Activated B cell treated with CpG ODN at 0.5 μM for 24 hours (primary cell): ENCODE results near the gene DNMBP. TPM values are rescaled to one million over a fixed set of nuclear protein-coding genes. Genes with fewer than 3 reads are reported as not detected.

Experiments used
- ATAC-seq: fragments of 200-7000 bp; cut with Tn5 transposase; one replicate; pipeline ENCODE4 v1.10.0; 2021; ENCODE audit warnings: low read depth, mild to moderate bottlenecking, moderate library complexity
- CTCF ChIA-PET: fragments of 350-600 bp; sonication (Branson Sonifier 250); formaldehyde crosslinking; loops from one replicate; lab custom pipeline; 2021; ENCODE audit warnings: antibody characterized with exemption; lab: Charles Lee
- POLR2A ChIA-PET: fragments of 350-600 bp; sonication (Branson Sonifier 250); formaldehyde crosslinking; loops from one replicate; lab custom pipeline; 2021; ENCODE audit warnings: antibody characterized with exemption; lab: Charles Lee
- DNase-seq: peaks from one replicate; pipeline ENCODE4 v3.0.0; 2022
- H3K27ac Mint-ChIP-seq: one replicate; pipeline ENCODE4 v1.8.0; 2020; ENCODE audit warnings: mixed read lengths
- H3K27me3 Mint-ChIP-seq: one replicate; pipeline ENCODE4 v1.8.0; 2021; ENCODE audit warnings: mixed read lengths
- H3K36me3 Mint-ChIP-seq: one replicate; pipeline ENCODE4 v1.8.0; 2021; ENCODE audit warnings: low read depth, mixed read lengths
- H3K4me1 Mint-ChIP-seq: one replicate; pipeline ENCODE4 v1.8.0; 2021; ENCODE audit warnings: mixed read lengths
- H3K4me3 Mint-ChIP-seq: one replicate; pipeline ENCODE4 v1.8.0; 2020; ENCODE audit warnings: mild to moderate bottlenecking, mixed read lengths
- H3K9me3 Mint-ChIP-seq: one replicate; pipeline ENCODE4 v1.8.0; 2020; ENCODE audit warnings: mixed read lengths
- CTCF ChIP-seq: fragments of 200-600 bp; IDR thresholded peaks from one replicate; pipeline ENCODE4 v1.8.0; 2022; ENCODE audit warnings: antibody characterized with exemption, mild to moderate bottlenecking
- intact Hi-C: fragments of 100-400 bp; cut with micrococcal nuclease; formaldehyde crosslinking; loops from one replicate; pipeline ENCODE4 v1.15.1; 2024
- total RNA-seq: library from RNA; stranded (reverse); gene quantifications from 2 replicates; pipeline ENCODE4 v1.2.3, GENCODE V29; 2022

The DNMBP gene
- total RNA-seq, 1 donor from 2014 or later, result 13.1 TPM

GRCh38 chr10:99836711-99837110, 173.0 kb downstream of the DNMBP start:
- Mint-ChIP-seq H3K27ac (no peak overlapping the region), H3K36me3 (peaks cover 4% of the 10 kb centered on the region), H3K9me3 (no peaks in the 10 kb centered on the region), H3K4me1 (no peaks in the 10 kb centered on the region), H3K27me3 (no peaks in the 10 kb centered on the region), H3K4me3 (no peak overlapping the region)
- ChIA-PET CTCF (no interaction called here), POLR2A (no interaction called here)
- ATAC-seq, result no peak
- TF ChIP-seq CTCF, result no peak
- intact Hi-C loops, result no loop called here
- DNase-seq, result no peak

- Mint-ChIP-seq H3K36me3 (peaks cover 4% of the 10 kb centered on the region), H3K27ac (no peak overlapping the region), H3K27me3 (no peaks in the 10 kb centered on the region), H3K9me3 (no peaks in the 10 kb centered on the region), H3K4me3 (no peak overlapping the region), H3K4me1 (no peaks in the 10 kb centered on the region)
- DNase-seq (no peak), ATAC-seq (no peak)
- intact Hi-C loops, result no loop called here
- TF ChIP-seq CTCF, result no peak
- CTCF ChIA-PET, result no interaction called here
- POLR2A ChIA-PET, result no interaction called here
Observed at GRCh38 chr10:99835947-99836346, 173.8 kb downstream of the DNMBP start.

- intact Hi-C loops, result no loop called here
- TF ChIP-seq CTCF, result no peak
- Mint-ChIP-seq H3K27me3 (no peaks in the 10 kb centered on the region), H3K9me3 (no peaks in the 10 kb centered on the region), H3K36me3 (peaks cover 6% of the 10 kb centered on the region), H3K4me1 (no peaks in the 10 kb centered on the region), H3K27ac (no peak overlapping the region), H3K4me3 (no peak overlapping the region)
- no peak for DNase-seq
- ChIA-PET CTCF (no interaction called here), POLR2A (no interaction called here)
- ATAC-seq, result no peak
Observed at GRCh38 chr10:99834410-99834809, 175.3 kb downstream of the DNMBP start.

GRCh38 chr10:99832439-99832838, 177.3 kb downstream of the DNMBP start:
- ATAC-seq, result no peak
- no peak overlapping the region for H3K4me3 Mint-ChIP-seq
- ChIA-PET CTCF (no interaction called here), POLR2A (no interaction called here)
- H3K4me1 Mint-ChIP-seq, result no peaks in the 10 kb centered on the region
- no peaks in the 10 kb centered on the region for H3K9me3 Mint-ChIP-seq
- H3K27ac Mint-ChIP-seq, result no peak overlapping the region
- H3K36me3 Mint-ChIP-seq, result peaks cover 6% of the 10 kb centered on the region
- TF ChIP-seq CTCF, result no peak
- intact Hi-C loops, result no loop called here
- no peak for DNase-seq
- H3K27me3 Mint-ChIP-seq, result no peaks in the 10 kb centered on the region

- no peak for ATAC-seq
- TF ChIP-seq CTCF, result no peak
- H3K27me3 Mint-ChIP-seq, result no peaks in the 10 kb centered on the region
- H3K9me3 Mint-ChIP-seq, result no peaks in the 10 kb centered on the region
- H3K27ac Mint-ChIP-seq, result no peak overlapping the region
- H3K4me1 Mint-ChIP-seq, result no peaks in the 10 kb centered on the region
- POLR2A ChIA-PET, result no interaction called here
- H3K36me3 Mint-ChIP-seq, result peaks cover 3% of the 10 kb centered on the region
- CTCF ChIA-PET, result interaction anchor here (1.6 kb wide), 1 partner anchor 17 kb away, joined by 4 read pairs; no protein-coding TSS in a partner anchor
- no peak for DNase-seq
- no peak overlapping the region for H3K4me3 Mint-ChIP-seq
- intact Hi-C loops, result no loop called here
Observed at GRCh38 chr10:99828464-99828863, 181.3 kb downstream of the DNMBP start.
